HG03520 (cell line): ENCODE results near the gene LAG3.

Experiments
- ATAC-seq: cut with Tn5 transposase; IDR thresholded peaks from one replicate; pipeline ENCODE4 v1.9.1; 2021; ENCODE audit warnings: mild to moderate bottlenecking, moderate library complexity; ENCODE audit not compliant: unreplicated experiment

The LAG3 gene

DNA sequence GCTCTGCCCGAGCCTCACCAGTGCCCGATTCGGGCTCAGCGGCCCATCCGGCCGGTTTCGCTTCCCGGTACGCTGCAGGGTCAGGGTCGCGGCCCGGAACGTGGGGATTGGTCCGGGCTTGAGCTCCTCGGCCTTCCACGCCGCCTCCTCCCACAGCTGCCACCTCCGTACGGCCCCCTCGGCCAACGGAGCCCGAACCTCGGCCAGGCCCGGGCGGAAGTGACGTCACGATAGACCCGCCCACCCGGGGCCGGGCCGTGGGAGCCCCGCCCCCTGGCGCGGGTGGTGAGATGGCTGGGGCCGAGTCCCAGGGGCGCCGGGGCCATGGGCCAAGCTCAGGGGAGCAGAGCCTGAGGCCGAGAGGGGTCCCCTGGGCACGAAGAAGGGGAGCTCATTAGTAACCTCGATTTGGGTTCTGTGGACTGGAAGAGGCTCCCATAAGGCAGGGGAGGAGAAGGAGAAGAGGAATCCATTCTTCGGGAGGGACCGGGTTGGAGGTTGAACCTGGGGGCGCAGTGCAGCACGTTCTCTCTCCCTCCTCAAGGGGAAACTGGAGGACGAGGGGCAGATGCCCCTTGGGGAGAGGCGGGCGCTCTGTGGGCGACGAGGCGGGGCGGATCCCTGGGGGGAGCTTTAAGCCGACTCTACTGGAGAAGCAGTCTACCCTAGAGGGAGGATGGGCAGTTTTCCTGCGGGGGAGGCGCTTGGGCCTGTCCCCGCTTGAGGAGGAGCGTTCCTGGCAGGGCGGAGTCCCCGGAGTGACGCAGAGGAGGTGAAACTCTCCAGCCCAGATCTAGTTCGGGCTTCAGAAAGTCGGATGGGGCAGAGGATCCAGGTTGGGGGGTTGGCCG, 19.2 kb upstream of the LAG3 start, which contains the start of gene MLF2:
Gene MLF2 (minus strand): TSS at position 221 of the 851 bp plus-strand sequence. CDS start 807 bp downstream, outside the sequence.
- ATAC-seq = peak; percentile 90

DNA sequence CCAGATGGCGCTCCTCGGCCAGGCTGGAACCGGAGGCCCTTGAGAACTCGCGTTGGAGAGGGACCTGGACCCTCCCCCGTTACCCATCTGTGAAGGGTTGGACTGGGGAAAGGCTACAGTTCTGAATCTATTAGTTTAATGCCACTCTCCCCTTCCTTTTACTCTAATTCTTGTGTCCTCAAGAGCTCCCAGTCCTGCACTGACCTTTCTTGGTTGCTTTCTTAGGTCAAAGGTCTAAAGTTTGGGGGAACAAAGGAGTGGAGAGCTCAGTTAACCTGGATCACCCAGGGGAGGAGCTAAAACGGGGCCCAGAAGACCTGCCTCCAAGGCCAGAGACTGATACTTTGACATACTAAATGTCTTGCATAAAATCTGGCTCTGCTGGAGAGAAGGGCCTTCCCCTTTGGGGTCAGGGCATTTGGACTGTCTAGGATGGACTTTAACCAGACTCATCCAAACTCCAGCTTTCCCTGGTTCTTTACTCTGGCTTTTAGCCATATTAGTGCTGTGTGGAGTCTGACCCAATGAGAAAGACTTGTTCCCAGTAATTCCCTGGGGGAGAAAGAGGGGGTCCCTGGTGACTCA, 18.5 kb upstream of the LAG3 start:
- no peak for ATAC-seq

DNA sequence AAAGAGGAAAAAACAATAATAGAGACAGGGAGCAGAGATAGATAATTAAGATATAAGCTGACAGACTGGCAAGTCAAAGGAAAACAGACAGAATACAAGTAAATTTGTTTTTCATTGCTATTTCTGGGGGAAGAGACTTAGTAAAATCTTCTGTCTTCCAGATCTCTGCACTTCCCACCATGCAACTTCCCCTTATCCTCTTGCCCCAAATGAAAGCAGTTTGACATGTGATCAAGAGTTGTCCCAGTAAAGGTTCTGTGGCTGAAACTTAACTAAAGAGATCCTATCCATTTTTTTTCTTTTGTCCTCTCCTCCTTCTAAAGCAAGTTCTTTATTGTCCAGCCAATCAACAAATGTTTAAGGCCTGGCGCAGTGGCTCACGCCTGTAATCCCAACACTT, 17.9 kb upstream of the LAG3 start:
- no peak for ATAC-seq

DNA sequence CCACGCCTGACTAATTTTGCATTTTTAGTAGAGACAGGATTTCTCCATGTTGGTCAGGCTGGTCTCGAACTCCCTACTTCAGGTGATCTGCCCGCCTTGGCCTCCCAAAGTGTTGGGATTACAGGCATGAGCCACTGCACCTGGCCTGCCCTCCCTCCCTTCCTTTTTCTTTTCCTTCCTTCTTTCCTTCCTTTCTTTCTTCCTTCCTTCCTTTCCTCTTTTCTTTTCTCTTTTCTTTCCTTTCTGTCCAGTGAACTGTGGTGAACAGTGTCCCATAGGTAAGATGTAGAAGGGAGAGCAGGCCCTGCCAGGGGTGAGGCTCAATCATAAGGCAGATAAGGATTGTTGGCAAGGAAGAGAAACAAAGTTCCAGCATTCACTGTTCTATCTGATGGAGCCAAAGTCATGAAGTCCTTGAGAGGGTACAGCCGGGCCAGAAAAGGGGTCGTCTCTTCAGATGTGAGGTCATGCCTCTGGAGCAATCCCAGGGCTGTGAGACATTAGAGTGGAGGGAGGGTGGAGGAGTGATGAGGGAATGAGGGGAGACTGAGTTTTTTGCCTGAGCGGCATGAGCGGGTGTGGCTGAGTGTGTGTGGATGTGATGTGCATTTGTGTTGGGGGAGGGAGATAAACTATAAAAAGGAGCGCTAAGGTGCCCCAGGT, 15.2 kb upstream of the LAG3 start:
- no peak for ATAC-seq

- no peak for ATAC-seq
Observed at GRCh38 chr12:6758506-6759095, 13.7 kb upstream of the LAG3 start.

DNA sequence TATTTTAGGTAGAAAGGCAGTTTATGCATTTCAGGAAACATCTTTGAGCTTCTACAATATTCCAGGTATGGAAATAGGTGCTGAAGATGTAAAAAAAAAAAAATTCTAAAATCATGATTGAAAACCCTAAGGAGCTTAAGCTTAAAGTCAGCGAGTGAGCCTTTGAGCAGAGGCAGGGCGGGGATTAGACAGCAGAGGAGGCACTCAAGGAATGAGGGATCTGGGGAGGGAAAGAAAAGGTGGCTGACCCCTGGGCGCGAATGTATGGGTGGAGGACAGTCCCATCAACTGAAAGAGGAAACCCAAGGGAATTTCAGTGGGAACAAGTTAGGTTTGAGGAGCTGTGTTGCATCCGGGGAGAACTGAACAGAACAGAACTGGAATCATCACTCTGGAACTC, 12.6 kb upstream of the LAG3 start:
- no peak for ATAC-seq

DNA sequence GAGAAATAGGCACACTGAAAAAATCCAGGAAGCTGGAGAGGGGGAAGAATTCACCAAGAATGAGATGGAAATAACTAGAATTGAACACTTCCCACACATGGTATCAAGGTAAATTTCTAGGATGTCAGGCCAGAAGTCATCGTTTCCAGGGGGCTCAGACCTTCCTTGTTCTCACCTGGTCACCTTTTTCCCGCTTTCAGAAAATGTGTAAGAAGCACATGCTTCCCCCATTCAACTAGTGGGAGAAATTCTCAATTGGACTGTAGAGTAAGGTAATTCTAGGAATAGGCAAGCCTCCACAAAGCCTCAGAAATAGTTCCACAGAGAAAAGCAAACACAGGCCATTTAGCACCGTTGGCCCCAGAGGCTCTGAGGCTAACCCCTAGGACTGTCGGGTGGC, 8.9 kb upstream of the LAG3 start:
- ATAC-seq = no peak

DNA sequence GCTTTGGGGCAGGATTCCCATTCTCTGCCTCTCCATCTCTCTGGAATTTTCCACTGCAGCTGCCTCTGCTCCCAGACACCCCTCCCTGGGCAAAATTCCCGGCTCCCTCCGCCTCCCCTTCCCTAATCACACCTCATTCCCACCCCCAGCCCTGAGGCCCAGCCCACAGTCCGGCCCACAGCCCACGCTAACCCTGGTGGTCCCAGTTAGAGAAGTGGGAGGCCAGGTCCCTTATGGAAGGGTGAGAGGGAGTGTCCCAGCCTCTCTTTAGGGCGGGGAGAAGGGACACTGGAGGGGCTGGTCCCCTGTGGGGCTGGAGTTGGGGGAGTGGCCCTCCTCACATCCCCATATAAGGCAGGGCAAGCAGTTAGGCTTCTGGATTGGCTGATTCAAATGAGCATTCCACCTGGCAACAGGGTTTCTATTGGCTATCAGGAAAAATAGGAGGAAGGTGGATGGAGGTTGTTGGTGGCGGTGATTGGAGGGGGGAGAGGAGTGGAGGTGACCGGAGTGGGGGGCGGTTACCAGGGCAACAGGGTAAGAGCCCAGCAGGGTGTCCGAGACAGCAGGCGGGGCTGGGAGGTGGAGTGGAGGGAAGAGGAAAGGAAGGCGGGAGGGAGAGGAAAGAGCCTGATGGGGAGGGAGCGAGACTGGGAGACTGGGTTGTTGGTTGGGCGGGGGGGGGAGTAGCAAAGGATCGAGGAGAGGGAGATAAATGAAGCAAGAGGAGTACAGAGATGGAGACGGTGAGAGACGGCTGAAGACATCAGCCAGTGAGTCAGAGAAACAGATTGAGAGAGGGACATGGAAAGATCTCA, 8.1 kb upstream of the LAG3 start:
- ATAC-seq = peak; percentile 70

DNA sequence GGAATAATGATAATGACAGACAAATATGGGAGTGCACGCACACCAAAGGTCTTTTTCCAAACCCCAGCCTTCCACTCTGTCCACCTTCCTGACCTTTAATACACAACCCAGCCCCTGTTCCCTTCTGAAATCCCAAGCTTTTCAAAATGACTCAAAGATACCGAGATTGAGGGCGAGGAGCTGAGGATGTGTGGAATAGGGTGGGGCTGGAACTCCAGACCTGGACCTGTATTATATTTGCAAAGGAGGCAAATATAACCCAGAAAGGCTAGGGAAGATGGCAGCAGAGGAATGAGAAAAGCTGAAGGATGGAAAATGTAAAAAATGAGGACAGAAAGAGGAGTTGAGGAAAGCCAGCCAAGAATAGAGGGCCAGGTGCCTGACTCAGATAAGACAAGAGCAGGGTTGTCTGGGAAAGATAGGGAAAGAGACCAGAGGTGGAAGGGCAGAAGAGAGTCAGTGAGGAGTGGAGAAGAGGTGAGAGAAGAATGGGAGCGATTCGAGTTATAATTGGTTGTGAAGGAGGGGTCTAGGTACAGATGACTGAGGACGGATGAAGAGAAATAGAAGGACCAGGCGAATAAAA, 7.2 kb upstream of the LAG3 start:
- ATAC-seq = no peak

DNA sequence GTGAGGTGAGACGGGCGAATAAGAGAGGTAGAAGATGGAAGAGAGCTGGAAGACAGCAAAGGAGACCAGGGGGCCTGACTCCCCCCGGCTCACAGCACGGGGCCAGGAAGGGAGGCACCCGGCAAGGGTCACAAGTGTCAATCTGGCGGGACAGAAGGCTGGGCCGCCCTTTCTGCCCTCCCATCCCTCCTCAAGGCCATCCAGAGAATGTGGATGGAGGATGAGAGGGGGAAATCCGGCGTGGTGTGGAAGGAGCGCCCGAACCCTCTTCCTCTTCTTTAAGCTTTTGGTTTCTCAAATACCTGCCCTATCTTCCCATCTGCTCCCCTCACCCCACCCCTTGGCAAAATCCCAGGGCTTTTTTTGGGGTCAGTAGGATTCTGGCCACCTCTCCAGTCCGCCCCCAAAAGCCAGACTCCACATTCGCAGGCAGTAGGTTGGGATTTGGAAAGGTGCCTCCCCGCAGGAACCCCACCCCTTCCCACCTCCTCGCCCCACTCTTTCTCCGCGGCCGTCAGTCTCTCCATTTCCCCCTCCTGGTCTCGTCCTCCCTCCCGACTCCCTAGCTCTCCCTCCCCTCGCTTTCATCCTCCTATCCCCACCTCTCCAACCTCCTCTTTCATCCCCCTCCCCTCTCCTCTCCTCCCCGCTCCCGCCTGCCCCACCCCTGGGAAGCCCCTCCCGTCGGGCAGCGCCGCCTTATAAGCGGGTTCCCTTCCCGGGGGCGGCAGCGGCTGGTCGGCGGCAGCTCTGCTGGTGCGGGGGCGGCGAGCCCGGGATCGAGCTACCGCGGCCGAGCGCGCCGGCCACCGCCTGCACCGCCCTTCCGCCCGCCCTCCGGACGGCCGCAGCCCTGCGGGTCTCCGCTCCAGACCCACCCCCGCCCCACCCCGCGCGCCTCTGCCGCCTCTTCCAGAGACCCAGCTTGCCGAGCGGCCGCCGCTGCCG, 6.4 kb upstream of the LAG3 start, which contains the start of gene PTMS:
Gene PTMS (plus strand): TSS at position 730 of the 948 bp plus-strand sequence. CDS start 343 bp downstream, outside the sequence.
- no peak for ATAC-seq

DNA sequence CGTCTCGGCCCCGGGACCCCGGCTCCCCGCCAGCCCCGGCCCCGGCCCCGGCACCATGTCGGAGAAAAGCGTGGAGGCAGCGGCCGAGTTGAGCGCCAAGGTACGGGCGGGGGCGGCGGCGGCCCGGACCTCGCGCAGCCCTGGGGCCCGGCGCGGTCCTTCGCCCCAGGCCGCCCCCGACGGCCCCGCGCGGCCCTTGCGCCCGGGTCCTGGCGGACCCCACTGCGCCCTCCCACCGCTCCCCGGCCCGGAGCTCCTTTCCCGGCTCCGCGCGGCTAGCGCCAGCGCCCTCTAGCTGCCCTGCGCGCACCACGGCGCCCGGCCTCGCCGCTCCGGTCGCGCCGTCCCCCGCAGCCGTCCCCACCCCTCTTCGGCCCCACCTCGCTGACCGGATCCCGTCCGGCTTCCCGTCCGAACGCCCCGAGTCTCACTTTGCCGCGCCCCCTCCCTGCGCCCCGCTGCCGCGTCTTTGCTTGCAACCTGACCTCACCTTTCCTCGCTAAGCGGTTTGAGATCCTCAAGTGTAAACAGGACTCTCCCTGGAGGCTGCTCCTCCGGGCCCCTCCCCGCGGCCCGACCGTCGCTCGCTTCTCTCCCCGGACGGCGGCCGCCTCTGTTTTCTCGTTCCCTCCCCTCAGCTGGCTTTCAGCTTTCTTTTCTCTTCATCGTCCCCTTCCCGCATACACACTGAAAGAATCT, 5.5 kb upstream of the LAG3 start:
- peak; percentile 39 for ATAC-seq

- no peak for ATAC-seq
Observed at GRCh38 chr12:6767353-6768319, 4.7 kb upstream of the LAG3 start.

- ATAC-seq = no peak
Observed at GRCh38 chr12:6768437-6768914, 3.8 kb upstream of the LAG3 start.

- ATAC-seq = no peak
Observed at GRCh38 chr12:6768990-6769389, 3.3 kb upstream of the LAG3 start.

DNA sequence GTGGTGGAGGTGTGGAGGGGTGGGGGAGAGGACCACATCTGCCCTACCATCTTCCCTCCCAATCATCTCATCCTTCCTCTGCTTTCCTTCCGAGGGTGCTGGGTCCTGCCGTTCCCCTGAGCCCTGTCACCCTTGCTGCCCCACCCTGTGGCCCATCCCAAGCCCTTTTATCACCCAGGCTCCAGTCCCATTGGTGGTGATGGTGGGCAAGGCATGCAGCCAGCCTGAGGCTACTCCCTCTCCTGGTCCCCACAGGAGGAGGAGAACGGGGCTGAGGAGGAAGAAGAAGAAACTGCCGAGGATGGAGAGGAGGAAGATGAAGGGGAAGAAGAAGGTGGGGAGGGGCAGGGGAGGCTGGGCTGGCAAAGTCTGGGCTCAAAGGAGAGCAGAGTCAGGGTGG, 2.7 kb upstream of the LAG3 start:
- ATAC-seq = no peak

- no peak for ATAC-seq
Observed at GRCh38 chr12:6770094-6770493, 2.2 kb upstream of the LAG3 start.

DNA sequence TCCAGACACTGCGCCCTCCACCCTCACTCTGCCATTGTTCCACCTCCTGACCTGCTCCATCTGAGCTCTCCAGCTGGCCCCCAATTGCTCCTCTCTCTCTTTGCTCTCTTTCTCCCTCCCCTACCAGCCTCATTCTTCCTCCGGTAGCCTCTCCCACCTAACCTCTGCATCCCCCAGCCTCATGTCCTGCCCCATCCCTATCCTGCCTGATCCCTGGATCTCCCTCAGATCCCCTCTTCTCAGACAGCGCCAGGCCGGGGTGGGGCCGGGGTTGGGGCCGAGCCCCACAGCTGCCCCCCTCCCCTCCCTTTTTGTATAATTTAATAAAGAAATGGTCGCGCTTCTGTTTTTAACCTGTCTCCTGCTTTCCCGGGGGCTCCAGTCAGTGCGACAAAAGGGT, 1.7 kb upstream of the LAG3 start:
- no peak for ATAC-seq
